ENCODE data around the gene RHAG.

The RHAG gene

GRCh38 chr6:49558238-49558637 lies 78.4 kb downstream of the RHAG start:
- no peak for DNase-seq

GRCh38 chr6:49557177-49557576 lies 79.5 kb downstream of the RHAG start:
- no peak for DNase-seq

- no peak for DNase-seq
Measured at GRCh38 chr6:49556429-49556837, 80.2 kb downstream of the RHAG start.

GRCh38 chr6:49555951-49556350 lies 80.7 kb downstream of the RHAG start:
- DNase-seq: no peak

Measured in stimulated activated CD4-positive, alpha-beta T cell treated with anti-CD3 and anti-CD28 coated beads, Interleukin-2, amount 100 ng/mL, for 48 hours (primary cell).